ENCODE data around the gene PRKCH. TPM values are rescaled to one million over a fixed set of nuclear protein-coding genes. Genes with fewer than 3 reads are reported as not detected.
A peak's percentile ranks its signal among the peaks of the same experiment; 100 is the strongest.

PRKCH gene
- polyA plus RNA-seq, 2 of the 4 experiments (the other 2 are of a cell fraction): 10.0 to 10.2 TPM

DNA sequence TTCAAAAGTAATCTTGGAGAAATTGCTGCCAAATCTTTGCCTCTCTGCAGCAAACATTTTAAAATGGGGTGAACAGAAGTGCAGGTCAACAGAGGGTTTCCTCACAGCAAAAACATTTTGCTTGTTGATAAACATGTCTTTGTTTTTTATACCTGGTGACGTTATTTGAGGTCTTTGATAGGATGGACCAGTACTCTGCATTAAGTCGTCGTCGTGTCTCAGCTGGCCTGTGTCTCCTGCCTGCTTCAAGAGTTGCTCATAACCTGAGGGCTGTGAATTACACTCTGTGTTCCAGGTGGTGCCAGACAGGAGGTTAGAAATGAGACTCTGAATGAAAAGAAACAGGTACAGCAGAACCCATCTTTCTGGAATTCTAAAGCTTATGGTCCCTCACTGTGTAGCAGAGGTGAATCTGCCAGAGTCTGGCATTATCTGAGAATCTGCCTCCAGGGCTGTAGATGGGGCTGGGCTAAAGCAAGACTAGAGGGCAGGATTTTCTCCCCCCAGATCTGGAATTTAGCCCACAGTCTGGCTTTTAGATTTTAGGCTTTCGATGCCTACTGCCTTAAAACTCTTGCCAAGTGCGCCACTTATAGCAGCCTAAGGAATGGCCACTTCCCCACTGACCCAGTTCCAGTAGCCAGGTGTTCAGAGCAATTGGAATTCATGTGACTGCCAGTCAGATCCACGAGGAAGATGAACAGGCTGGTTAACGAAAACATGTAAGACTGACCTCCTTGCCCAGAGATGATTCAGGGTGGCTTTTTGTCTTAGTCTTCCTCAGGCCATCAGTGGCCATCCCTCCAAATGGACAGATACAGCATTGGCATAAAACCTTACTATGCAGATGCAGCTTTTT lies 161.2 kb downstream of the PRKCH start:
- Histone ChIP-seq H3K4me2 (no peak overlapping the region), H3K4me3 (no peak overlapping the region), H3K4me1 (peaks cover 62% of the 10 kb centered on the region), H3K9me3 (no peaks in the 10 kb centered on the region), H3K27ac (peak overlapping the region; percentile 34 to 91; a peak in 5 of 6 replicates)
- DNase-seq (ENCODE audit: low read depth in 1 of 2, low spot score in 1 of 2): no peak
- TF ChIP-seq, protein P1, sequence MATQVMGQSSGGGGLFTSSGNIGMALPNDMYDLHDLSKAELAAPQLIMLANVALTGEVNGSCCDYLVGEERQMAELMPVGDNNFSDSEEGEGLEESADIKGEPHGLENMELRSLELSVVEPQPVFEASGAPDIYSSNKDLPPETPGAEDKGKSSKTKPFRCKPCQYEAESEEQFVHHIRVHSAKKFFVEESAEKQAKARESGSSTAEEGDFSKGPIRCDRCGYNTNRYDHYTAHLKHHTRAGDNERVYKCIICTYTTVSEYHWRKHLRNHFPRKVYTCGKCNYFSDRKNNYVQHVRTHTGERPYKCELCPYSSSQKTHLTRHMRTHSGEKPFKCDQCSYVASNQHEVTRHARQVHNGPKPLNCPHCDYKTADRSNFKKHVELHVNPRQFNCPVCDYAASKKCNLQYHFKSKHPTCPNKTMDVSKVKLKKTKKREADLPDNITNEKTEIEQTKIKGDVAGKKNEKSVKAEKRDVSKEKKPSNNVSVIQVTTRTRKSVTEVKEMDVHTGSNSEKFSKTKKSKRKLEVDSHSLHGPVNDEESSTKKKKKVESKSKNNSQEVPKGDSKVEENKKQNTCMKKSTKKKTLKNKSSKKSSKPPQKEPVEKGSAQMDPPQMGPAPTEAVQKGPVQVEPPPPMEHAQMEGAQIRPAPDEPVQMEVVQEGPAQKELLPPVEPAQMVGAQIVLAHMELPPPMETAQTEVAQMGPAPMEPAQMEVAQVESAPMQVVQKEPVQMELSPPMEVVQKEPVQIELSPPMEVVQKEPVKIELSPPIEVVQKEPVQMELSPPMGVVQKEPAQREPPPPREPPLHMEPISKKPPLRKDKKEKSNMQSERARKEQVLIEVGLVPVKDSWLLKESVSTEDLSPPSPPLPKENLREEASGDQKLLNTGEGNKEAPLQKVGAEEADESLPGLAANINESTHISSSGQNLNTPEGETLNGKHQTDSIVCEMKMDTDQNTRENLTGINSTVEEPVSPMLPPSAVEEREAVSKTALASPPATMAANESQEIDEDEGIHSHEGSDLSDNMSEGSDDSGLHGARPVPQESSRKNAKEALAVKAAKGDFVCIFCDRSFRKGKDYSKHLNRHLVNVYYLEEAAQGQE (IDR thresholded peaks at IDR 0.05): no peak
- TF ChIP-seq JUN (IDR thresholded peaks at IDR 0.05) (no peak), SREBF2 (IDR thresholded peaks at IDR 0.05) (no peak), SMC3 (IDR thresholded peaks at IDR 0.05) (no peak), CHD4 (IDR thresholded peaks at IDR 0.05; ENCODE audit: borderline replicate concordance) (no peak), TFCP2L1 (CRISPR knock-in tag; IDR thresholded peaks at IDR 0.05) (no peak), MAZ (IDR thresholded peaks at IDR 0.05; ENCODE audit: borderline replicate concordance, low read depth, low read length) (no peak), KDM5A (IDR thresholded peaks at IDR 0.05) (no peak), RFX5 (IDR thresholded peaks at IDR 0.05) (no peak), EHMT2 (IDR thresholded peaks at IDR 0.05; ENCODE audit: low read depth) (no peak), HOXA7 (CRISPR knock-in tag; IDR thresholded peaks at IDR 0.05) (no peak), FOSB (CRISPR knock-in tag; IDR thresholded peaks at IDR 0.05) (no peak)
- TF ChIP-seq, protein P2, sequence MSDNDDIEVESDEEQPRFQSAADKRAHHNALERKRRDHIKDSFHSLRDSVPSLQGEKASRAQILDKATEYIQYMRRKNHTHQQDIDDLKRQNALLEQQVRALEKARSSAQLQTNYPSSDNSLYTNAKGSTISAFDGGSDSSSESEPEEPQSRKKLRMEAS (IDR thresholded peaks at IDR 0.05): no peak
- TF ChIP-seq, protein P3, sequence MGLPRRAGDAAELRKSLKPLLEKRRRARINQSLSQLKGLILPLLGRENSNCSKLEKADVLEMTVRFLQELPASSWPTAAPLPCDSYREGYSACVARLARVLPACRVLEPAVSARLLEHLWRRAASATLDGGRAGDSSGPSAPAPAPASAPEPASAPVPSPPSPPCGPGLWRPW (IDR thresholded peaks at IDR 0.05): no peak
- FAIRE-seq: no peak
- no peak for ATAC-seq
- POLR2A ChIA-PET: no interaction called here
- WGBS (ENCODE audit: missing lambda C conversion rate): 83% methylated on average over 8 of the region's 8 CpGs
- CTCF ChIA-PET: interaction anchor here (1.2 to 1.7 kb wide), 4 partner anchors 41 to 355 kb away, joined by 3 to 5 read pairs (median 4); no protein-coding TSS in a partner anchor

DNA sequence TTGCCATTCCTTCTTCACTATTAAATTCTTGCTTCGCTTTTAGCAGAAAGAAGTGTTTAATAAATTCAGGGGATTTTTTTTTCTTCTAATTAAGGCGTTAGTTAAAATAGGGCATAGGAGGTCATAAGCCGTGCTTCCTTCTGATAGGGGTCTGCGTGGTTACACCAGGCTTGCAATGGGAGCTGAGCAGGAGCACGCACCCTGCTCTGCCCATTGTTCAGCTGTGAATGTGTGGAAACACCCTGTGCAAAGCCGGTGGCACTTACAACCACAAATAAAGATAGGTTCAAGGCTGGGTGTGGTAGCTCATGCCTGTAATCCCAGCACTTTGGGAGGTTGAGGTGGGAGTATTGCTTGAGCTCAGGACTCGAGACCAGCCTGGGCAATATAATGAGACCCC lies 162.1 kb downstream of the PRKCH start:
- FAIRE-seq: no peak
- Histone ChIP-seq H3K4me2 (no peak overlapping the region), H3K27ac (peak overlapping the region; percentile 9 to 91; a peak in 3 of 6 replicates), H3K9me3 (no peaks in the 10 kb centered on the region), H3K4me1 (peaks cover 57% of the 10 kb centered on the region), H3K4me3 (no peak overlapping the region)
- 96% methylated on average over 7 of the region's 7 CpGs for WGBS (ENCODE audit: missing lambda C conversion rate)
- ChIA-PET POLR2A (no interaction called here), CTCF (interaction anchor here (1.1 to 1.7 kb wide), 2 partner anchors 8 to 354 kb away, joined by 5 read pairs; no protein-coding TSS in a partner anchor)
- no peak for DNase-seq (ENCODE audit: low read depth in 1 of 2, low spot score in 1 of 2)
- no peak for ATAC-seq
- TF ChIP-seq ZC3H11A (IDR thresholded peaks at IDR 0.05): no peak
- TF ChIP-seq, protein P4, sequence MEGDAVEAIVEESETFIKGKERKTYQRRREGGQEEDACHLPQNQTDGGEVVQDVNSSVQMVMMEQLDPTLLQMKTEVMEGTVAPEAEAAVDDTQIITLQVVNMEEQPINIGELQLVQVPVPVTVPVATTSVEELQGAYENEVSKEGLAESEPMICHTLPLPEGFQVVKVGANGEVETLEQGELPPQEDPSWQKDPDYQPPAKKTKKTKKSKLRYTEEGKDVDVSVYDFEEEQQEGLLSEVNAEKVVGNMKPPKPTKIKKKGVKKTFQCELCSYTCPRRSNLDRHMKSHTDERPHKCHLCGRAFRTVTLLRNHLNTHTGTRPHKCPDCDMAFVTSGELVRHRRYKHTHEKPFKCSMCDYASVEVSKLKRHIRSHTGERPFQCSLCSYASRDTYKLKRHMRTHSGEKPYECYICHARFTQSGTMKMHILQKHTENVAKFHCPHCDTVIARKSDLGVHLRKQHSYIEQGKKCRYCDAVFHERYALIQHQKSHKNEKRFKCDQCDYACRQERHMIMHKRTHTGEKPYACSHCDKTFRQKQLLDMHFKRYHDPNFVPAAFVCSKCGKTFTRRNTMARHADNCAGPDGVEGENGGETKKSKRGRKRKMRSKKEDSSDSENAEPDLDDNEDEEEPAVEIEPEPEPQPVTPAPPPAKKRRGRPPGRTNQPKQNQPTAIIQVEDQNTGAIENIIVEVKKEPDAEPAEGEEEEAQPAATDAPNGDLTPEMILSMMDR (IDR thresholded peaks at IDR 0.05): no peak

DNA sequence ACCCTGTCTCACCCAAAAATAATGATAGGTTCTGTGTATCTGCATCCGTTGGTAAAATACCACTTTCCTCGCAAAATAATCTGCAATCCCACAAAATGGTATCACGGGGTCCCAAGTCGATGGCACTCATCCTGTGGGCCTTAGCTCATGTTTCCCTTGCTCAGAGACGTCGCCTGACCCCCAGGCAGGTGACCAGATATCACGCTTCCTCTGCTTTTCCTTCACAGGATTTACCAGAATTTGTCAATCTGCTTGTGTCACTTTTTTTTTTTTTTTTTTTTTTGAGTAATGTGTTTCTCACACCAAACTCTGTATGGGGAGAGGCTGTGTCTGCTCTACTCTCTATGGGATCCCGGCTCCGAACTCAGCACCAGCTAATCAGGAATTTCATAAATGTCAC lies 162.7 kb downstream of the PRKCH start:
- no peak overlapping the region for H3K4me2 ChIP-seq
- peaks cover 57% of the 10 kb centered on the region for H3K4me1 ChIP-seq
- POLR2A ChIA-PET: no interaction called here

More for the DNA sequence above, 162.7 kb downstream of the PRKCH start:
- CTCF ChIA-PET: interaction anchor here (1.1 to 1.7 kb wide), 3 partner anchors 9 to 353 kb away, joined by 4 to 5 read pairs (median 5); no protein-coding TSS in a partner anchor
- DNase-seq (ENCODE audit: low read depth in 1 of 2, low spot score in 1 of 2) (no peak), ATAC-seq (no peak), FAIRE-seq (no peak)
- WGBS (ENCODE audit: missing lambda C conversion rate): 92% methylated on average over 9 of the region's 9 CpGs
- Histone ChIP-seq H3K4me3 (no peak overlapping the region), H3K9me3 (no peaks in the 10 kb centered on the region), H3K27ac (peak overlapping the region in 1 of 2 experiments; percentile 91; a peak in 3 of 6 replicates)
- TF ChIP-seq, protein P1 (IDR thresholded peaks at IDR 0.05): no peak
- TF ChIP-seq KDM1A (IDR thresholded peaks at IDR 0.05; ENCODE audit: low read depth) (no peak), FOSL2 (IDR thresholded peaks at IDR 0.05) (no peak), FOSL2 (CRISPR knock-in tag; IDR thresholded peaks at IDR 0.05) (no peak)

Measured in A549 (cell line).